ENCODE measurements around the gene GOLGA6A. TPM values are rescaled to one million over a fixed set of nuclear protein-coding genes. Genes with fewer than 3 reads are reported as not detected.

GOLGA6A gene
- total and polyA plus RNA-seq, 9 of the 15 experiments (the other 6 are each of a cell fraction or from before 2014, with no cell fraction given): not detected

GRCh38 chr15:74127255-74127953 lies 45.1 kb upstream of the GOLGA6A start (continued):
- peak in 1 of 2 experiments; percentile 15 for TF ChIP-seq E2F6 (IDR thresholded peaks at IDR 0.05; ENCODE audit: borderline replicate concordance in 1 of 2, extremely low read depth in 1 of 2, insufficient read depth in 1 of 2, insufficient read length in 1 of 2, low read depth in 1 of 2, low read length in 1 of 2, poor library complexity in 1 of 2, severe bottlenecking in 1 of 2)

- intact Hi-C loops (cut with micrococcal nuclease): no loop called here
- Histone ChIP-seq H3K4me3 (no peak overlapping the region), H3K79me2 (ENCODE audit: control insufficient read depth, insufficient read depth, low read length) (no peaks in the 10 kb centered on the region), H3K9ac (ENCODE audit: insufficient read depth in 1 of 2, low read depth in 2 of 2, low read length in 2 of 2) (no peak overlapping the region), H3K4me1 (replicated peaks in 1 of 2; ENCODE audit: control insufficient read depth in 2 of 2, insufficient read depth in 2 of 2, low read length in 2 of 2) (peaks cover 0 to 22% of the 10 kb centered on the region in 2 experiments; a peak in 2 of 5 replicates), H3K4me2 (ENCODE audit: insufficient read depth, low read length) (no peak overlapping the region), H2AFZ (ENCODE audit: low read depth, low read length) (no peak overlapping the region), H3K9me1 (ENCODE audit: control insufficient read depth, insufficient read depth, low read length) (no peaks in the 10 kb centered on the region), H3K9me3 (replicated peaks; ENCODE audit: control insufficient read depth, insufficient read depth, low read depth, low read length) (no peaks in the 10 kb centered on the region), H3K27me3 (ENCODE audit: control insufficient read depth in 2 of 2, insufficient read depth in 2 of 2, low read length in 2 of 2) (peaks cover 23 to 45% of the 10 kb centered on the region in 2 experiments), H3K36me3 (ENCODE audit: control insufficient read depth, insufficient read depth, low read length) (no peaks in the 10 kb centered on the region), H4K20me1 (replicated peaks; ENCODE audit: control insufficient read depth, insufficient read depth, low read length) (peaks cover 3% of the 10 kb centered on the region; the same call in 1 of the 2 replicates), H3K27ac (ENCODE audit: extremely low read depth, low read depth, low read length) (no peak overlapping the region)
- CTCF ChIA-PET (ENCODE audit: low intra/inter-chr PET ratio): interaction anchor here (6.2 kb wide), 1 partner anchor 197 kb away, joined by 37 read pairs; no protein-coding TSS in a partner anchor
- in situ Hi-C loops (cut with MboI): loop anchor here (5.0 to 25.0 kb wide), 3 partner anchors 70 to 1163 kb away; partner anchors contain the start of gene GOLGA6D
- BruUV-seq (replicated peaks): no TSS peak
- POLR2A ChIA-PET: no interaction called here
- ATAC-seq: no peak
- no peak for DNase-seq (ENCODE audit: extremely low read depth in 1 of 4, low spot score in 3 of 4)
- WGBS (ENCODE audit: insufficient coverage, low coverage, missing lambda C conversion rate): 0% methylated on average over 7 of the region's 7 CpGs
- no peak for FAIRE-seq
- TF ChIP-seq ZBED1 (IDR thresholded peaks at IDR 0.05) (no peak), ZNF766 (CRISPR knock-in tag; conservative IDR thresholded peaks at IDR 0.05) (no peak), PHB (CRISPR knock-in tag; IDR thresholded peaks at IDR 0.05) (no peak), PCBP2 (IDR thresholded peaks at IDR 0.05; ENCODE audit: low read depth, low read length, poor library complexity, severe bottlenecking) (no peak), MAFK (IDR thresholded peaks at IDR 0.05; ENCODE audit: low read length) (no peak), BRF2 (IDR thresholded peaks at IDR 0.05; ENCODE audit: borderline replicate concordance, insufficient read depth, insufficient read length) (no peak), PCBP1 (IDR thresholded peaks at IDR 0.05; ENCODE audit: low read depth, low read length, poor library complexity, severe bottlenecking) (no peak), NEUROD1 (IDR thresholded peaks at IDR 0.05; ENCODE audit: borderline replicate concordance, low read depth, low read length, partially characterized antibody) (no peak)
Measured at GRCh38 chr15:74124759-74125158, 42.4 kb upstream of the GOLGA6A start.

All from K562 (cell line).